HEK293 (cell line): ENCODE results near the gene RPS17.

Source experiments
- BCL6B ChIP-seq: fragments of 450-650 bp; formaldehyde crosslinking; IDR thresholded peaks from 2 replicates; pipeline ENCODE4 v1.5.1; 2017; ENCODE audit warnings: missing biosample characterization, missing genetic modification characterization
- KLF16 ChIP-seq: fragments of 450-650 bp; formaldehyde crosslinking; IDR thresholded peaks from 2 replicates; pipeline ENCODE4 v1.5.1; 2017; ENCODE audit warnings: missing biosample characterization, missing genetic modification characterization
- KLF9 ChIP-seq: fragments of 450-650 bp; formaldehyde crosslinking; IDR thresholded peaks from 2 replicates; pipeline ENCODE4 v1.5.1; 2016; ENCODE audit warnings: missing biosample characterization, missing genetic modification characterization, low read depth
- MYNN ChIP-seq: fragments of 450-650 bp; formaldehyde crosslinking; IDR thresholded peaks from 2 replicates; pipeline ENCODE4 v1.5.1; 2016; ENCODE audit warnings: missing biosample characterization, missing genetic modification characterization, borderline replicate concordance
- SETDB1 ChIP-seq: IDR thresholded peaks from one replicate; pipeline ENCODE4 v1.6.1; 2017; ENCODE audit warnings: mild to moderate bottlenecking, low read length, moderate library complexity, mixed read lengths; ENCODE audit not compliant: insufficient read length
- ZBTB11 ChIP-seq: fragments of 450-650 bp; formaldehyde crosslinking; conservative IDR thresholded peaks from 2 replicates; pipeline ENCODE4 v1.5.1; 2016; ENCODE audit warnings: low read depth, missing biosample characterization, missing genetic modification characterization
- ZBTB17 ChIP-seq: fragments of 450-650 bp; formaldehyde crosslinking; IDR thresholded peaks from 2 replicates; pipeline ENCODE4 v1.5.1; 2016; ENCODE audit warnings: missing biosample characterization, missing genetic modification characterization
- ZBTB21 ChIP-seq: fragments of 450-650 bp; formaldehyde crosslinking; IDR thresholded peaks from 2 replicates; pipeline ENCODE4 v1.5.1; 2017; ENCODE audit warnings: missing biosample characterization, missing genetic modification characterization
- ZBTB48 ChIP-seq: fragments of 450-650 bp; formaldehyde crosslinking; IDR thresholded peaks from 2 replicates; pipeline ENCODE4 v1.5.1; 2016; ENCODE audit warnings: missing biosample characterization, missing genetic modification characterization
- ZEB2 ChIP-seq: fragments of 450-650 bp; formaldehyde crosslinking; IDR thresholded peaks from 2 replicates; pipeline ENCODE4 v1.5.1; 2016; ENCODE audit warnings: missing biosample characterization, missing genetic modification characterization
- ZFHX2 ChIP-seq: fragments of 450-650 bp; formaldehyde crosslinking; conservative IDR thresholded peaks from 2 replicates; pipeline ENCODE4 v1.5.1; 2016; ENCODE audit warnings: missing biosample characterization, missing genetic modification characterization
- ZFP3 ChIP-seq: fragments of 450-650 bp; formaldehyde crosslinking; IDR thresholded peaks from 2 replicates; pipeline ENCODE4 v1.5.1; 2016; ENCODE audit warnings: low read depth, missing biosample characterization, missing genetic modification characterization
- ZFP69B ChIP-seq: fragments of 450-650 bp; formaldehyde crosslinking; IDR thresholded peaks from 2 replicates; pipeline ENCODE4 v1.5.1; 2016; ENCODE audit warnings: missing biosample characterization, missing genetic modification characterization
- ZNF112 ChIP-seq: fragments of 450-650 bp; formaldehyde crosslinking; IDR thresholded peaks from 2 replicates; pipeline ENCODE4 v1.5.0; 2017; ENCODE audit warnings: missing biosample characterization, missing genetic modification characterization
- ZNF121 ChIP-seq: fragments of 450-650 bp; formaldehyde crosslinking; IDR thresholded peaks from 2 replicates; pipeline ENCODE4 v1.5.1; 2016; ENCODE audit warnings: missing biosample characterization, missing genetic modification characterization
- ZNF148 ChIP-seq: fragments of 450-650 bp; formaldehyde crosslinking; IDR thresholded peaks from 2 replicates; pipeline ENCODE4 v1.5.0; 2017; ENCODE audit warnings: missing biosample characterization, missing genetic modification characterization, borderline replicate concordance
- ZNF23 ChIP-seq: fragments of 450-650 bp; formaldehyde crosslinking; IDR thresholded peaks from 2 replicates; pipeline ENCODE4 v1.5.1; 2016; ENCODE audit warnings: missing biosample characterization, missing genetic modification characterization, borderline replicate concordance
- ZNF248 ChIP-seq: fragments of 450-650 bp; formaldehyde crosslinking; IDR thresholded peaks from 2 replicates; pipeline ENCODE4 v1.5.1; 2017; ENCODE audit warnings: missing biosample characterization, missing genetic modification characterization
- ZNF280C ChIP-seq: fragments of 450-650 bp; formaldehyde crosslinking; IDR thresholded peaks from 2 replicates; pipeline ENCODE4 v1.5.1; 2016; ENCODE audit warnings: missing biosample characterization, missing genetic modification characterization
- ZNF391 ChIP-seq: fragments of 450-650 bp; formaldehyde crosslinking; IDR thresholded peaks from 2 replicates; pipeline ENCODE4 v1.5.1; 2016; ENCODE audit warnings: low read depth, missing biosample characterization, missing genetic modification characterization, borderline replicate concordance
- ZNF398 ChIP-seq: fragments of 450-650 bp; formaldehyde crosslinking; IDR thresholded peaks from 2 replicates; pipeline ENCODE4 v1.5.1; 2017; ENCODE audit warnings: missing biosample characterization, missing genetic modification characterization
- ZNF623 ChIP-seq: fragments of 450-650 bp; formaldehyde crosslinking; IDR thresholded peaks from 2 replicates; pipeline ENCODE4 v1.5.1; 2016; ENCODE audit warnings: missing biosample characterization, missing genetic modification characterization
- ZNF670 ChIP-seq: fragments of 450-650 bp; formaldehyde crosslinking; IDR thresholded peaks from 2 replicates; pipeline ENCODE4 v1.5.1; 2016; ENCODE audit warnings: missing biosample characterization, missing genetic modification characterization, low read depth
- ZNF768 ChIP-seq: fragments of 450-650 bp; formaldehyde crosslinking; IDR thresholded peaks from 2 replicates; pipeline ENCODE4 v1.5.1; 2018; ENCODE audit warnings: missing biosample characterization, mild to moderate bottlenecking, missing genetic modification characterization
- ZSCAN5A ChIP-seq: fragments of 450-650 bp; formaldehyde crosslinking; IDR thresholded peaks from 2 replicates; pipeline ENCODE4 v1.5.1; 2016; ENCODE audit warnings: missing biosample characterization, missing genetic modification characterization

The RPS17 gene

GRCh38 chr15:82540055-82540983, at the start of gene RPS17 (continued):
- peak; percentile 93 for TF ChIP-seq ZBTB11 (tag by site-specific recombination)
- peak; percentile 47; the same call in 1 of the 2 replicates for TF ChIP-seq ZNF121 (tag by site-specific recombination)
- TF ChIP-seq ZEB2, result peak; percentile 95
- peak; percentile 91 for TF ChIP-seq KLF9 (tag by site-specific recombination)
- no peak; the same call in 1 of the 2 replicates for TF ChIP-seq ZNF23
- TF ChIP-seq ZBTB48 (tag by site-specific recombination), result peak; percentile 57; the same call in 1 of the 2 replicates
- TF ChIP-seq ZNF112, result no peak
- TF ChIP-seq ZFP3 (tag by site-specific recombination), result no peak
- no peak for TF ChIP-seq ZNF391 (tag by site-specific recombination)
- TF ChIP-seq KLF16 (tag by site-specific recombination), result peak; percentile 99
- no peak for TF ChIP-seq ZNF768 (tag by site-specific recombination)
- no peak for TF ChIP-seq SETDB1
- no peak for TF ChIP-seq ZNF280C (tag by site-specific recombination)
- TF ChIP-seq BCL6B, result no peak
- peak; percentile 71; the same call in 1 of the 2 replicates for TF ChIP-seq ZSCAN5A (tag by site-specific recombination)
- no peak for TF ChIP-seq ZNF248 (tag by site-specific recombination)
- TF ChIP-seq ZNF398 (tag by site-specific recombination), result peak; percentile 54
- TF ChIP-seq ZFHX2 (tag by site-specific recombination), result peak; percentile 79
- TF ChIP-seq ZNF148 (tag by site-specific recombination), result no peak
- peak; percentile 52 for TF ChIP-seq ZBTB21 (tag by site-specific recombination)
- TF ChIP-seq ZFP69B, result peak; percentile 64
- peak; percentile 91 for TF ChIP-seq ZBTB17 (tag by site-specific recombination)
- no peak for TF ChIP-seq MYNN (tag by site-specific recombination)
- no peak for TF ChIP-seq ZNF670
- no peak for TF ChIP-seq ZNF623 (tag by site-specific recombination)
